ENCODE measurements around the gene PDLIM5.

The PDLIM5 gene

DNA sequence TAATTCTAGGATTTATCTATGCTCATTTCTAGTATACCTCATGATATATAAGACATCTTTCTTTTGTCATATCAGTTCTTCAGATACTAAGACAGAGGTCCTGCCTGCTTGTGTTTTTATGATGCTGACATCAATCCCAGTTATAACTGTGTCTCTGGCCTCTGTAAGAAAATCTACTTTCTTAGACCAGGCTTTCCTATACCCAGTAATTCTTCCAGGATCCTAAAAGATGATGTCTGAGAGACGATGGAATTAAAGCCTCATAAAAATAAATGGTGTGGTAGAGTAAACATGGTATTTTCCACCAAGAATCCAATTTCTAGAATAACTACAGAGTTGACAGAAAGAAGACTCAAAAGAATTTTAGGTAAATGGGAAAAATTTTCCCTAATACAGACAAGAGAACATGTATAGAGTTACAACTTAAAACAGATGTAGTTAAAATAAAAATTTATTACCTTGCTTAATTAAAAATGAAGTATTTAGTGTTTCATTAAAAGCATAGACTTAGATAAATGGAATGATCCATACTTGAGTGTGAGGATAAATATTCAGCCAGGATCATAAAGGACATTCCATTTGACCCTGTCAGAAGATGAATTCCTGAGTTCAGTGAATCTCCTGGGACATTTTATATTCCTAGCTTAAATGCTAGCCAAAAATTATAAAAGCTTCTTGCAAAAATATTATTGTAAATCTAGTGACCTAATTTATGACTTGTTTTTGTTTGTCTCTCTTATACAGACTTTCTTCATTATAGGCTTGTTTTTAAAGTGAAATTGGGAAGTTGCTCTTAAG lies 137.4 kb downstream of the PDLIM5 start:
- no peak for TF ChIP-seq ZBTB7A (IDR thresholded peaks at IDR 0.05; ENCODE audit: low read depth)
- TF ChIP-seq MAX (IDR thresholded peaks at IDR 0.05): no peak
- TF ChIP-seq RAD21 (IDR thresholded peaks at IDR 0.05; ENCODE audit: low read depth): no peak
- no peak for TF ChIP-seq EGR1 (IDR thresholded peaks at IDR 0.05)
- TF ChIP-seq USF1 (IDR thresholded peaks at IDR 0.05): no peak
- no peak for TF ChIP-seq TEAD4 (IDR thresholded peaks at IDR 0.05)
- TF ChIP-seq TCF12 (IDR thresholded peaks at IDR 0.05; ENCODE audit: low read depth): no peak
- no peak for TF ChIP-seq EP300 (IDR thresholded peaks at IDR 0.05; ENCODE audit: borderline replicate concordance)

- TF ChIP-seq, protein P1, sequence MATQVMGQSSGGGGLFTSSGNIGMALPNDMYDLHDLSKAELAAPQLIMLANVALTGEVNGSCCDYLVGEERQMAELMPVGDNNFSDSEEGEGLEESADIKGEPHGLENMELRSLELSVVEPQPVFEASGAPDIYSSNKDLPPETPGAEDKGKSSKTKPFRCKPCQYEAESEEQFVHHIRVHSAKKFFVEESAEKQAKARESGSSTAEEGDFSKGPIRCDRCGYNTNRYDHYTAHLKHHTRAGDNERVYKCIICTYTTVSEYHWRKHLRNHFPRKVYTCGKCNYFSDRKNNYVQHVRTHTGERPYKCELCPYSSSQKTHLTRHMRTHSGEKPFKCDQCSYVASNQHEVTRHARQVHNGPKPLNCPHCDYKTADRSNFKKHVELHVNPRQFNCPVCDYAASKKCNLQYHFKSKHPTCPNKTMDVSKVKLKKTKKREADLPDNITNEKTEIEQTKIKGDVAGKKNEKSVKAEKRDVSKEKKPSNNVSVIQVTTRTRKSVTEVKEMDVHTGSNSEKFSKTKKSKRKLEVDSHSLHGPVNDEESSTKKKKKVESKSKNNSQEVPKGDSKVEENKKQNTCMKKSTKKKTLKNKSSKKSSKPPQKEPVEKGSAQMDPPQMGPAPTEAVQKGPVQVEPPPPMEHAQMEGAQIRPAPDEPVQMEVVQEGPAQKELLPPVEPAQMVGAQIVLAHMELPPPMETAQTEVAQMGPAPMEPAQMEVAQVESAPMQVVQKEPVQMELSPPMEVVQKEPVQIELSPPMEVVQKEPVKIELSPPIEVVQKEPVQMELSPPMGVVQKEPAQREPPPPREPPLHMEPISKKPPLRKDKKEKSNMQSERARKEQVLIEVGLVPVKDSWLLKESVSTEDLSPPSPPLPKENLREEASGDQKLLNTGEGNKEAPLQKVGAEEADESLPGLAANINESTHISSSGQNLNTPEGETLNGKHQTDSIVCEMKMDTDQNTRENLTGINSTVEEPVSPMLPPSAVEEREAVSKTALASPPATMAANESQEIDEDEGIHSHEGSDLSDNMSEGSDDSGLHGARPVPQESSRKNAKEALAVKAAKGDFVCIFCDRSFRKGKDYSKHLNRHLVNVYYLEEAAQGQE (IDR thresholded peaks at IDR 0.05; ENCODE audit: low read depth): no peak
- TF ChIP-seq RAD21 (IDR thresholded peaks at IDR 0.05; ENCODE audit: low read depth): no peak
- no peak for TF ChIP-seq NFIC (IDR thresholded peaks at IDR 0.05)
- TF ChIP-seq TAF1 (IDR thresholded peaks at IDR 0.05; ENCODE audit: low read depth): no peak
- no peak for TF ChIP-seq TEAD4 (IDR thresholded peaks at IDR 0.05)
- no peak for TF ChIP-seq CREB1 (IDR thresholded peaks at IDR 0.05; ENCODE audit: low read depth)
- no peak for TF ChIP-seq EGR1 (IDR thresholded peaks at IDR 0.05)
- TF ChIP-seq FOXM1 (IDR thresholded peaks at IDR 0.05; ENCODE audit: borderline replicate concordance, low read depth): no peak
- TF ChIP-seq USF1 (IDR thresholded peaks at IDR 0.05): no peak
- TF ChIP-seq YY1 (IDR thresholded peaks at IDR 0.05; ENCODE audit: low read depth): no peak
- TF ChIP-seq EP300 (IDR thresholded peaks at IDR 0.05; ENCODE audit: borderline replicate concordance): no peak
- TF ChIP-seq MAX (IDR thresholded peaks at IDR 0.05): no peak
- TF ChIP-seq CEBPB (IDR thresholded peaks at IDR 0.05): no peak
- TF ChIP-seq TCF12 (IDR thresholded peaks at IDR 0.05; ENCODE audit: low read depth): no peak
- no peak for TF ChIP-seq ZBTB7A (IDR thresholded peaks at IDR 0.05; ENCODE audit: low read depth)
Measured at GRCh38 chr4:94590493-94590892, 138.8 kb downstream of the PDLIM5 start.

DNA sequence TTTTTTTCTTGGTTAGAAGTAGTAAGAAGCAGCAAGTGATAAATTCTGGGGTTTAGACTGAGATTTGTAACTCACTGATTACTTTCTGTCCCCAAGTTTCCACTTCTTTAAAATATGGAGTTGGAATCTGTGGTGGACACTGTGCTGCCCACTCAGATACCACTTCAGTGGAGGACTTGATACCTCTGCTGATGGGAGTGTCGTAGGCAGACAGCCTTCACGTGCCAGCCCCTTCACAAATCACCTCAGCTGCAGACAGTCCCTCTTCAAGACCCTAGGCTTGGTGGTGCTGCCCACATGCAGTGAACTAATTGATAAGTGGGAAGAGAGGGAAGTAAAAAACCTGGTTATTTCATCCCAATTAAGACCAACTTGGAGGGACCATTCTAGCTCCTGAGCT lies 139.5 kb downstream of the PDLIM5 start:
- TF ChIP-seq EP300 (IDR thresholded peaks at IDR 0.05; ENCODE audit: borderline replicate concordance) (no peak), NFIC (IDR thresholded peaks at IDR 0.05) (no peak), ZBTB7A (IDR thresholded peaks at IDR 0.05; ENCODE audit: low read depth) (no peak), CEBPB (IDR thresholded peaks at IDR 0.05) (no peak), TCF12 (IDR thresholded peaks at IDR 0.05; ENCODE audit: low read depth) (no peak), TAF1 (IDR thresholded peaks at IDR 0.05; ENCODE audit: low read depth) (no peak), CREB1 (IDR thresholded peaks at IDR 0.05; ENCODE audit: low read depth) (no peak), USF1 (IDR thresholded peaks at IDR 0.05) (no peak), YY1 (IDR thresholded peaks at IDR 0.05; ENCODE audit: low read depth) (no peak), TEAD4 (IDR thresholded peaks at IDR 0.05) (no peak), RAD21 (IDR thresholded peaks at IDR 0.05; ENCODE audit: low read depth) (no peak), MAX (IDR thresholded peaks at IDR 0.05) (no peak), EGR1 (IDR thresholded peaks at IDR 0.05) (no peak)
- TF ChIP-seq, protein P1 (IDR thresholded peaks at IDR 0.05; ENCODE audit: low read depth): no peak

DNA sequence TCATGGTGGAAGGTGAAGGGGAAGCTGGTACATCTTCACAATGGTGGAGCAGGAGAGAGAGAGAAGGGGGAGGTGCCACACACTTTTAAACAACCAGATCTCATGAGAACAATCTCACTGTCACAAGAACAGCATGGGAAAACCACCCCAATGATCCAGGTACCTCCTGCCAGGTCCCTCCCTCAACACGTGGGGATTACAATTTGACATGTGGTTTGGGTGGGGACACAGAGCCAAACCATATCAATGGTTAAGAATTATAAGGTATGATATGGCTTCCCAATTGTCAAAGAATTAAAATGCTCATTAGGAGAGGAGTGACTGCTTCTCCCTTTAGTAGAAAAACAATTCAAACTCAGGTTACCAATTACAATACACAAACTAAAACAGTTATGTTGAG lies 143.3 kb downstream of the PDLIM5 start:
- TF ChIP-seq CREB1 (IDR thresholded peaks at IDR 0.05; ENCODE audit: low read depth) (no peak), YY1 (IDR thresholded peaks at IDR 0.05; ENCODE audit: low read depth) (no peak), CEBPB (IDR thresholded peaks at IDR 0.05) (no peak), ZBTB7A (IDR thresholded peaks at IDR 0.05; ENCODE audit: low read depth) (no peak), FOXM1 (IDR thresholded peaks at IDR 0.05; ENCODE audit: borderline replicate concordance, low read depth) (no peak), TAF1 (IDR thresholded peaks at IDR 0.05; ENCODE audit: low read depth) (no peak), MAX (IDR thresholded peaks at IDR 0.05) (no peak), RAD21 (IDR thresholded peaks at IDR 0.05; ENCODE audit: low read depth) (no peak), EGR1 (IDR thresholded peaks at IDR 0.05) (no peak), TCF12 (IDR thresholded peaks at IDR 0.05; ENCODE audit: low read depth) (no peak), EP300 (IDR thresholded peaks at IDR 0.05; ENCODE audit: borderline replicate concordance) (no peak), NFIC (IDR thresholded peaks at IDR 0.05) (no peak), TEAD4 (IDR thresholded peaks at IDR 0.05) (no peak), USF1 (IDR thresholded peaks at IDR 0.05) (no peak)
- TF ChIP-seq, protein P1 (IDR thresholded peaks at IDR 0.05; ENCODE audit: low read depth): no peak
